ENCODE measurements around the gene CWF19L1.
A peak's percentile ranks its signal among the peaks of the same experiment; 100 is the strongest.
"Not testable (repeated sequence)": the region's sequence is repeated elsewhere in the genome, so short reads cannot be mapped to it uniquely, and the experiment has no call there.

The CWF19L1 gene

GRCh38 chr10:100267239-100268104, at the start of gene CWF19L1:
Gene CWF19L1, minus strand, starts transcription at chr10:100267638. Its CDS starts 45 bp downstream, at chr10:100267593.
- DNase-seq: no peak

GRCh38 chr10:100315615-100316014, 48.2 kb upstream of the CWF19L1 start:
- DNase-seq: no peak

GRCh38 chr10:100311298-100311697, 43.9 kb upstream of the CWF19L1 start:
- no peak for DNase-seq

GRCh38 chr10:100307684-100308083, 40.2 kb upstream of the CWF19L1 start:
- no peak for DNase-seq

GRCh38 chr10:100306861-100307260, 39.4 kb upstream of the CWF19L1 start:
- DNase-seq: no peak

GRCh38 chr10:100304414-100304813, 37.0 kb upstream of the CWF19L1 start:
- DNase-seq: no peak

GRCh38 chr10:100303724-100304319, 36.4 kb upstream of the CWF19L1 start:
- no peak for DNase-seq

GRCh38 chr10:100301123-100301522, 33.7 kb upstream of the CWF19L1 start:
- DNase-seq: not testable (repeated sequence)

- DNase-seq: no peak
Observed at GRCh38 chr10:100297242-100297641, 29.8 kb upstream of the CWF19L1 start.

- no peak for DNase-seq
Observed at GRCh38 chr10:100293066-100293465, 25.6 kb upstream of the CWF19L1 start.

- DNase-seq: not testable (repeated sequence)
Observed at GRCh38 chr10:100292300-100292699, 24.9 kb upstream of the CWF19L1 start.

- peak; percentile 11 for DNase-seq
Observed at GRCh38 chr10:100291356-100291755, 23.9 kb upstream of the CWF19L1 start.

- no peak for DNase-seq
Observed at GRCh38 chr10:100289641-100290040, 22.2 kb upstream of the CWF19L1 start.

- DNase-seq: no peak
Observed at GRCh38 chr10:100288196-100288595, 20.8 kb upstream of the CWF19L1 start.

- DNase-seq: no peak
Observed at GRCh38 chr10:100287756-100288155, 20.3 kb upstream of the CWF19L1 start.

- no peak for DNase-seq
Observed at GRCh38 chr10:100286051-100287033, 18.9 kb upstream of the CWF19L1 start, which contains the start of gene BLOC1S2. Gene BLOC1S2, minus strand, starts transcription at chr10:100286680. Its CDS starts 21 bp downstream, at chr10:100286659.

GRCh38 chr10:100285326-100285725, 17.9 kb upstream of the CWF19L1 start:
- DNase-seq: not testable (repeated sequence)

- no peak for DNase-seq
Observed at GRCh38 chr10:100282907-100283306, 15.5 kb upstream of the CWF19L1 start.

GRCh38 chr10:100276971-100277370, 9.5 kb upstream of the CWF19L1 start:
- not testable (repeated sequence) for DNase-seq

- no peak for DNase-seq
Observed at GRCh38 chr10:100265821-100266485, 1.5 kb downstream of the CWF19L1 start.

- DNase-seq: no peak
Observed at GRCh38 chr10:100254191-100254590, 13.2 kb downstream of the CWF19L1 start.

GRCh38 chr10:100253041-100253440, 14.4 kb downstream of the CWF19L1 start:
- no peak for DNase-seq
